Stimulated activated naive B cell treated with anti-CD40 and anti-IgM and Interleukin-4, amounts not matched to agents 10 μg/mL and 1 μg/mL and 100 μg/mL, for 72 hours (primary cell): ENCODE data around the gene WASF2.
"Not testable (repeated sequence)": the region's sequence is repeated elsewhere in the genome, so short reads cannot be mapped to it uniquely, and the experiment has no call there.

ENCODE experiments used
- ATAC-seq, 2 donors: fragments of 150-1000 bp; cut with Tn5 transposase; replicated peaks; 2 replicates each; pipeline ENCODE4 v1.10.0; 2021; ENCODE audit warnings: moderate library complexity in 1 of 2
- DNase-seq: peaks from one replicate; pipeline ENCODE4 v3.0.0; 2021
- H3K27ac Mint-ChIP-seq: one replicate; pipeline ENCODE4 v1.8.0; 2022; ENCODE audit warnings: mild to moderate bottlenecking, mixed read lengths
- H3K27me3 Mint-ChIP-seq, 2 donors: one replicate each; pipeline ENCODE4 v1.8.0; 2022; ENCODE audit warnings: mixed read lengths in 2 of 2
- H3K36me3 Mint-ChIP-seq, 2 donors: one replicate each; pipeline ENCODE4 v1.8.0; 2022; ENCODE audit warnings: mixed read lengths in 2 of 2, mild to moderate bottlenecking in 1 of 2
- H3K4me1 Mint-ChIP-seq, 2 donors: one replicate each; pipeline ENCODE4 v1.8.0; 2022; ENCODE audit warnings: mixed read lengths in 2 of 2, mild to moderate bottlenecking in 1 of 2
- H3K4me3 Mint-ChIP-seq, 2 donors: one replicate each; pipeline ENCODE4 v1.8.0; 2022; ENCODE audit warnings: mild to moderate bottlenecking in 2 of 2, mixed read lengths in 2 of 2, moderate library complexity in 1 of 2
- H3K9me3 Mint-ChIP-seq, 2 donors: one replicate each; pipeline ENCODE4 v1.8.0; 2022; ENCODE audit warnings: mixed read lengths in 2 of 2, mild to moderate bottlenecking in 1 of 2

The WASF2 gene

DNA sequence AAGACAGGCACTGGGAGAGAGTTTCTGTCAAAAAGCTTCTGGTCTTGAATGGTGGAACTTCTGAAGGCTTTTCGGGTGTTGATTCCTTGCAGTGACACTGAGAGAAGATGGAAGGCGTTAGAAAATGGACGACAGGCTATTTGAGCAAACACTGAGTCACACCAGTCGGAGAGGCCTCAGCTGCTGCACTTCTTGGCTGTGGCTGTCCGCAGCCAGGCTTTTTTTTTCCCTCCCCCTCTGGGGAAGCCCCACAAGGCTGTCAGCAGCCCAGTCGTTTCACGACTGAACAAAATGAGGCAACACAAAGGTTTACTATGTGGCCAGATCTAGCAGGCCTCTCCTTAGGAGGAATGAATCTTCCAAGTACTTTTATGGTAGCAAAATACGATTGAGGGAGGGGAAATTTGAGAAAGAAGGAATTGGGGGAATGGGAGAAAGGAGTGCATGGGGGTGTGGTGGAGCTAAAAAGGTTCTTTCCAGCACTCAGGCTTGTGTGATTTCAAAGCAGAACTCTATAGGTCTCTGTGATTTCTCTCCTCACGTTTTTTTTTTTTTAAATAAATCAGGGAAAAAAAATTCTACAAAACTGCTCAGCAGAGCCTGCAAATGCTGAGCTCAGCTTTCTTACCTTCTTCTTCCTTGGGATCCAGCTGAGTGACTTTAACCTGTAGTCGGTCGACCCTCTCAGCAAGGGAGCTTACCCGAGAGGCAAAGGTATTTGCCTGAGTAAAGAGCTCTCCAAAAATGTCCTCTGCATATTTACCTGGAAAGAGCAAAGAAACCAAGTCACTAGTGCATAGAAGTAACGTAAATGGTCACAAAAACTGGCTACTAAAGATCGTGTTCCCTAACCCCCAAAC lies 71.4 kb downstream of the WASF2 start:
- Mint-ChIP-seq H3K9me3 (no peaks in the 10 kb centered on the region), H3K4me3 (peak overlapping the region in 1 of 2 donors; percentile 55), H3K27me3 (no peaks in the 10 kb centered on the region), H3K4me1 (peaks cover 26 to 47% of the 10 kb centered on the region in 2 donors), H3K27ac (peak overlapping the region; percentile 5), H3K36me3 (peaks cover 36 to 48% of the 10 kb centered on the region in 2 donors)
- ATAC-seq (peak; percentile 70 to 87), DNase-seq (peak; percentile 62)

DNA sequence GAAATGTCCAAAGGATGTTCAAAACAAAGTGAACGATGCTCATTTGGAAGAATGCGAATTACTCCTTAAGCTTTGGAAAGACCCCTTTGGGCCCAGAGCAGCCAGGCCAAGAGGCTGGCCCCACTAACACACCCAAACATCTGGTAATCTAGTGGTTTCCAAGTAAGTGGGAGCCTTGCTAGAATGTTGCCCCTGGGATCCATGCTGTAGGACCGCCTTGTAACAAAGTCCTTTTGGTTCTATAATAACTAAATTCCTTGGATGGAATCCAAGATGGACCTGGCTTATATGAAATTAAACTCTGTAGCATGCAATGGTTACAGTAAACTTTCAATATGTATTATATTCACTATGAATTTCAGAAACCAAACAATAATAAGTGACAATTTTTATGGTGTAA lies 72.3 kb downstream of the WASF2 start:
- peak overlapping the region; percentile 5 for H3K27ac Mint-ChIP-seq
- no peaks in the 10 kb centered on the region for H3K9me3 Mint-ChIP-seq
- H3K27me3 Mint-ChIP-seq = no peaks in the 10 kb centered on the region
- peaks cover 26 to 47% of the 10 kb centered on the region in 2 donors for H3K4me1 Mint-ChIP-seq
- no peak overlapping the region for H3K4me3 Mint-ChIP-seq
- ATAC-seq = no peak
- DNase-seq = no peak
- H3K36me3 Mint-ChIP-seq = peaks cover 36 to 53% of the 10 kb centered on the region in 2 donors

DNA sequence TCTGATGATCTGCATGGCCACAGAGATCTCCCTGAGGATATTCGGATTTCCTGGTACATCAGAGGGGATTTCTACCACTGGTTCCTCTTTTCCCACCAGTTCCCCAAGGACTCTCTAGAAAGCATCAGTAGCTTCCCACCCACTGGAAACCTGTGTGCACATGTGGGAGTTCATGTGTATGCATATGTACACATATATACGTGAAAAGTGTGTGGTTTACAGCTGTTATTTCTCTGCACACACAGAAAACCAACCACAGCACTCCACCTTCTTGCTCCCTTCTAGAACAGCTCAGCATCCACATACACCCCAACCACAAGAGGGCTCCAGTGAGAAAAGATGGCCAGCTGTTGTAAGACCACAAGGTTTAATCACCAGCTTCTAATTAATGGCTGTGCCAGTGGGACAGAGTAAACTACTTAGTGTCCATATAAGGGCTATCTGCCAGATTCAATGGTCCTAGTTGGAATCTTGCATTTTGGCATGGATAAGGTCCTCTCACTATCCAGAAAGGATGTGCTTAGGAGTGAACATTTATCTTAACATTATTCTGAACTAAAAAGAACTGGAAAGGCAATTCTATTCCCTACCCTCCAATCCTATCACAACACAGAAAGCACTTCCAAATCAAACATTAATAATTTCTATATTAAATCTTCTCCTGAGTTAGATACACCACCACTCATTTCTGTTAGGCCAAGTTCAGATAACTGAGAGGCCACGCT lies 73.4 kb downstream of the WASF2 start:
- no peaks in the 10 kb centered on the region for H3K9me3 Mint-ChIP-seq
- peaks cover 20 to 42% of the 10 kb centered on the region in 2 donors for H3K4me1 Mint-ChIP-seq
- DNase-seq = peak; percentile 56
- no peaks in the 10 kb centered on the region for H3K27me3 Mint-ChIP-seq
- peaks cover 34 to 51% of the 10 kb centered on the region in 2 donors for H3K36me3 Mint-ChIP-seq
- peak overlapping the region; percentile 86 for H3K27ac Mint-ChIP-seq
- peak; percentile 76 to 87 for ATAC-seq
- no peak overlapping the region for H3K4me3 Mint-ChIP-seq

DNA sequence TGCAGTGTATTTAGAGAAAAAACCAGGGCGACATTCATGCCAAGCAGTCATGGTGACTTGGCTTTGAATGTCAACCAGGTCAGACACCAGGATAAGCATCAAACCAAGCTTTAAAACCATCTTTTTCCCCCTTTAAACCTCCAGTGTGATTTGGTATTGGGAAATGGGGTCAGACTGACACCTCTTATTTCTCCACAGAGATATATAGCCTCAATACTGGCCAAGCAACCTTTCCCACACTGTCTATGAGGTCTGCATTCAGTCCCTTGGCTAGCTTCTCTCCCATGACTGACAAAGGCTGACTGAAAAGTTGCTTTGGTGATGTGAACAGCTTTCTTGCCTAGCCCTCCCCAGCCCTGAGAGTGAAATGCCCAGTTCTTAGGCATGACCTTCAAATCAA lies 75.9 kb downstream of the WASF2 start:
- no peak for ATAC-seq
- DNase-seq = no peak
- no peak overlapping the region for H3K4me3 Mint-ChIP-seq
- H3K27me3 Mint-ChIP-seq = no peaks in the 10 kb centered on the region
- H3K36me3 Mint-ChIP-seq = peaks cover 41 to 64% of the 10 kb centered on the region in 2 donors
- H3K4me1 Mint-ChIP-seq = peaks cover 27 to 40% of the 10 kb centered on the region in 2 donors
- H3K27ac Mint-ChIP-seq = peak overlapping the region; percentile 47
- no peaks in the 10 kb centered on the region for H3K9me3 Mint-ChIP-seq

DNA sequence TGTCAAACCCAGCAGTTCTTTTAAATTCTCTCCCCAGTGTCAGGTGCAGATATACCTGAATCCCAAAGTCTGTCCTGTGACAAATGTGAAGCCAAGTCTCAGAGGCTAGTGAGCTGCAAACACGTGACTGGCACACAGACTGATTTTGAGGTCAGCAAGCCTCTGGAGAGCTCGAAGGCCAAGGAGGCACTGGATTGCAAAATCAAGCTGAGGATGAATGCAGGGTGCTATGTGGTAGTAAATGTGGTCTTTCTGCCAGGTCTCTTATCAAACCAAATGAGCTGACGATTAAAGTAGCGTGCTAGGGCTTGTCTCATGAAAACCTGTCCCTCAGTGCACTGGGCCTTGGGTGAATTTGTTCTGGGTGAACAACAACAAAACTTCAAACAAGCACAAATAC lies 77.0 kb downstream of the WASF2 start:
- ATAC-seq (no peak), DNase-seq (no peak)
- Mint-ChIP-seq H3K9me3 (no peaks in the 10 kb centered on the region), H3K27me3 (no peaks in the 10 kb centered on the region), H3K36me3 (peaks cover 39 to 67% of the 10 kb centered on the region in 2 donors), H3K4me3 (no peak overlapping the region), H3K27ac (peak overlapping the region; percentile 65), H3K4me1 (peaks cover 22 to 39% of the 10 kb centered on the region in 2 donors)

DNA sequence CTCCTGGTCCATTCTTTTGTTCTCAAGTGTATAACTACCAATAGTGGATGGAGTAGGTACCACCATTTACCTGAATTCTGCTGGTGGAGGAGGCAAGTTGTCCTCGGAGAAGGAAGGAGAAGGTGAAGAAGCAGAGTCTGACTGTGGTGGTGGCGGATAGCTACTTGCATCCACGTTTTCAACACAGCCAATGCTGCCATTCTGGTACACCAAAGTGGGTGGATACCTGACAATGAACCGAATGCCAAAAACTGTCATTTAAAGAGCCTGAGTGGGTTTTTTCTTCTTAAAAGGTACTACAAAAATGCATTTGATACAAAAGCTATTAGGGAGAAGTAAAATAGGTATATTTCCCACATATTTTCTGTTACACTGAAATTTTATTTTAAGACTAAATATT lies 77.5 kb downstream of the WASF2 start:
- DNase-seq (no peak), ATAC-seq (no peak)
- Mint-ChIP-seq H3K9me3 (no peaks in the 10 kb centered on the region), H3K4me3 (no peak overlapping the region), H3K27me3 (no peaks in the 10 kb centered on the region), H3K27ac (peak overlapping the region; percentile 51), H3K36me3 (peaks cover 40 to 69% of the 10 kb centered on the region in 2 donors), H3K4me1 (peaks cover 24 to 39% of the 10 kb centered on the region in 2 donors)

DNA sequence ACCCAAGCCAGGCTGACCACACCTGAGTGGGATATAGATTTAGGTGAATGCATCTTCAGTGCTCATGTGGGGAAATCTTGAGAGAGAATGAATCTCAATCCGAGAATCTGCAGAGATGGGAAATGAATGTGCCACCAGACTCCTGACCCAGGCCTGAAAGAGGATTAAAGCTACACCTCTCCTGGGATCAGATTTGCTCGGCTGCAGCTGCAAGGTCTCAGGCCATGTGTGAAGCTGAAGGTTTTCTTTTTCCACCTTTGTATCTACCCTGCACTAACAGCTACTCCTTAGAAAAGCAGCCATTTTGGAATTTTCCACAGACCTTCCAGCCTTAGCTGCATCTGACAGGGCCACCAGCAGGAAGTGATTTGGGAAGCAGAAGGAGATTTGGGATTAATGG lies 79.3 kb downstream of the WASF2 start:
- no peaks in the 10 kb centered on the region for H3K9me3 Mint-ChIP-seq
- DNase-seq (no peak), ATAC-seq (no peak)
- H3K36me3 Mint-ChIP-seq = peaks cover 36 to 64% of the 10 kb centered on the region in 2 donors
- H3K4me3 Mint-ChIP-seq = no peak overlapping the region
- H3K27me3 Mint-ChIP-seq = no peaks in the 10 kb centered on the region
- no peak overlapping the region for H3K27ac Mint-ChIP-seq
- peaks cover 26 to 38% of the 10 kb centered on the region in 2 donors for H3K4me1 Mint-ChIP-seq

DNA sequence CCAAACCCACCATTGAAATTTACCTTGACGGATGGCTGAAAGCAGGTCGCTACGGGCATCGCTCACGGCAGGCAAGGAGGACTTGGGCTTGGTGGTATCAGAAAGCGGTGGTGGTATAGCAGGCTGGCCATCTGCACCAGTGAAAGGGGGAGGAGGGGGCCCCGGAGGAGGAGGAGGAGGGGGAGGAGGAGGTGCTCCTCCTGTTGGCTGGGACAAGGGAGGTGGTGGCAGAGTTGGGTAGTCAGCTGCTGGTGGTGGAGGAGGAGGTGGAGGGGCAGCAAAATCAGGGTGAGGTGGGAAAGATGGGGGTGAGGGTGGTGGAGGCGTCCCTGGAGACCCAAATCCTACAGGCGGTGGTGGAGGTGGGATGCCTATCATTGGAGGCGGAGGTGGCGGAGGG lies 80.3 kb downstream of the WASF2 start:
- no peak for DNase-seq
- no peak for ATAC-seq
- H3K36me3 Mint-ChIP-seq = peaks cover 31 to 57% of the 10 kb centered on the region in 2 donors
- H3K27ac Mint-ChIP-seq = peak overlapping the region; percentile 65
- H3K4me3 Mint-ChIP-seq = no peak overlapping the region
- H3K4me1 Mint-ChIP-seq = peaks cover 26 to 39% of the 10 kb centered on the region in 2 donors
- no peaks in the 10 kb centered on the region for H3K27me3 Mint-ChIP-seq
- H3K9me3 Mint-ChIP-seq = no peaks in the 10 kb centered on the region

DNA sequence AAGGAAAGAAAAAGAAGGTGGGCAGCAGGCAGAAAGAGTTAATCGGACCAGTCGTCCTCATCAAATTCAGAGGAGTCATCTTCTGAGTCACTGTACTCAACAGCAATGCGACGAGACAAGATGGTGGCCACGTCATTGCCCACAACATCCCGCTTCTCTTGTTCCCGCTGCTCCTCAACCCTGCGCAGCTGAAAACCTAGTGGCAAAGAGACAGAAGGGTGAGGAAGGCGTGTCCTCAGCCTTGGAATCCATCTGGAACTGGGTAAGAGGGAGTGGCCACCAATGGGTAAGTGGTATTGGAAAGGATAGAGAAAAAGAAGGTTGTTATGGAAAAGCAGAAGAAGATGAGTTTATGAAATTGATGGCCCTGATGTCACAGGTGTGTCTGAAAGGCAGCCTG lies 81.8 kb downstream of the WASF2 start:
- H3K36me3 Mint-ChIP-seq = peaks cover 27 to 49% of the 10 kb centered on the region in 2 donors

DNA sequence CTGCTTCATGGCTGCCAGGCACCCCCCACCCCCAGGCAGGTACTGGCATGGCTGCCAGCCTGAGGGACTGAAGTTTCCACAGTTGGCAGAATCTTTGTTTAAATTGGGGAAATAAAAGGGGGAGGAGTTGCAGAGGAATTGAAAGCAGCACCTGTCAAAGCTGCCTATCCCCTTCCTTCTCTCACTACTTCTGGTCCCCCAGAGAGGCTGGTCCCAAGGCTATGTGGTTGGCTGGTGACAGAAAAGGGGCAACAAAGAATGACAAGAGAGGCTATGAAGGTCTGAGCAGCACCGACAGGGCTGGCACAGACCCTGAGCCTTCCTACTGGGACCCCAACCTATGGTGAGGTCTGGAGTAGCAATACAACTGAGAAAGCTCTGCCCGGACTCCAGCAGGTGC lies 83.2 kb downstream of the WASF2 start:
- not testable (repeated sequence) for DNase-seq, H3K9me3 Mint-ChIP-seq, H3K4me3 Mint-ChIP-seq, H3K27me3 Mint-ChIP-seq
- peak; percentile 21 to 40 for ATAC-seq
- Mint-ChIP-seq H3K4me1 (peaks cover 43 to 65% of the 10 kb centered on the region in 2 donors), H3K27ac (peak overlapping the region; percentile 75), H3K36me3 (peaks cover 25 to 41% of the 10 kb centered on the region in 2 donors)

More for the DNA sequence above, 81.8 kb downstream of the WASF2 start:
- Mint-ChIP-seq H3K4me3 (no peak overlapping the region), H3K9me3 (no peaks in the 10 kb centered on the region), H3K4me1 (peaks cover 37 to 54% of the 10 kb centered on the region in 2 donors), H3K27ac (peak overlapping the region; percentile 60), H3K27me3 (no peaks in the 10 kb centered on the region)
- ATAC-seq (no peak), DNase-seq (no peak)

DNA sequence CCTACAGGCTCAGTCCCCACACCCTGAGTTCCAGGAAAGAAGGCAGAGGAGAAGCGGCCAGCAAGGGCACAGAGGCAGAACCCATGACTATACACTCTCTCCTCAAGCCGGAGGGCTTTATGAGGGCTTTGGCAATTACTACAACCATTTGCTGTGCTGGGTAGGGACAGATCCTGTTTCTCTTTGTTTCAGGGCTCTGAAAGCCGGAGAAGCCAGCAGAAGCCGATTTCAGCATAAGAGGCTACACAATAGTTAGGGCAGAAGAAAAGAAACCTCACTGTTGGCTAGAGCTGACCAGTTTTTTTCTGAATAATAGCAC lies 83.6 kb downstream of the WASF2 start:
- Mint-ChIP-seq H3K27me3 (no peaks in the 10 kb centered on the region), H3K4me3 (no peak overlapping the region), H3K9me3 (no peaks in the 10 kb centered on the region), H3K36me3 (peaks cover 23 to 39% of the 10 kb centered on the region in 2 donors), H3K4me1 (peaks cover 44 to 67% of the 10 kb centered on the region in 2 donors), H3K27ac (peak overlapping the region; percentile 75)
- ATAC-seq (no peak), DNase-seq (no peak)

DNA sequence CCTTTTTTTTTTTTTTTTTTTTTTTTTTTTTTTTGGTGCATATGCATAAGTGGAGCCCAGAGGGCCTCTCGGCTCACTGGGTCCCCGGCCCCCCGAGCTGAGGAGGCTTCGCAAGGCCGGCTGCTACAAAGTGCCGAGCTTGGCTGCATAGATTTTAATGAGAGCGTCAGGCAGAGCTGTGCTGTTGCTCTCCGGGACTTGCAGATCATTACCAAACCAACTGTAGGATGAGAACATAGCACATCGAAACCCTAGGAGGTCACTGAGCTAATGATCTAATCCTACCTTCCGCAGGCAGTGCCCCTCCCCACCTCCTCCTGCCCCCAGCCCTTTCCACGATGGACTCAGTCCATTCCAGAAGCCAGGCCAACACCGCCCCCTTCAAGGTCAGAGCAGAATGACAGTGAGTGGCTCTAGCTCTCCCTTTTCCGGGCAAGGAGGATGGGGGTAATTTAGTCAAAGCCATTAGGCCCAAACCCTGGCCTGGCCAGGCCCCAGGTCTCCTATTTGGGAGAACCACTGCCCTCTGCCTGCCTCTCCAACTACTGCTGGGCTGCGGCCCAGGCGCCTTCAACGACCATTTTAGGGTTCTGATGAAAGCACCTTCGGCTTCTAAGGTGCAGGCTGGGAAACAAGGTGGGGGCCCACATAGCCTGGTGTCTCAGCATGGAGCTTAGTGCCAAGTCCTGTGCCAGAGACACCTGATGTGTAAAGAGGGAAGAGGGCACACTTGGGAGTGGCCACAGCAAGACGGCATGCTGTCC lies 84.2 kb downstream of the WASF2 start:
- not testable (repeated sequence) for DNase-seq, H3K9me3 Mint-ChIP-seq, H3K27me3 Mint-ChIP-seq, ATAC-seq, H3K4me3 Mint-ChIP-seq
- H3K27ac Mint-ChIP-seq = peak overlapping the region; percentile 75
- H3K4me1 Mint-ChIP-seq = peaks cover 41 to 65% of the 10 kb centered on the region in 2 donors
- peaks cover 21 to 34% of the 10 kb centered on the region in 2 donors for H3K36me3 Mint-ChIP-seq

DNA sequence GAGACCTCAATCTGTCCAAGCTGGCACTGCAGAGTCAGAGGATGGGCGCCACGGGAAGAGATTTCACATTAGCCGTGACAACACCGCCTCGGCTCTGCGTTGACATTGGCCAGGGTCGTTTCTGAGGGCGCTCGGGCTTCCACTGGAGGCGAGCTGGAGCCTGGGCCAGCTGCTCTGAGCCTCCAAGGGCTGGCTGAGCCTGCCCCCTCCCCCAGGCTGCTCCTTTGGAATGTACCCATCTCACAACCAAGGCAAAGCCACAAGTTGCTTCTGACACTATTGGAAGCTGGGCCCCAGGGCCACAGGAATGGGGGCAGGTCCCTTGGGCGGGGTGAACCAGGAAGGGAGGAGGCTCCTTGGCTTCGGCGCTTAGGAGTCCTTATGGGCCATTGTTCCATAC lies 84.9 kb downstream of the WASF2 start:
- DNase-seq (no peak), ATAC-seq (no peak)
- no peak overlapping the region for H3K4me3 Mint-ChIP-seq
- no peaks in the 10 kb centered on the region for H3K9me3 Mint-ChIP-seq
- peak overlapping the region; percentile 25 for H3K27ac Mint-ChIP-seq
- no peaks in the 10 kb centered on the region for H3K27me3 Mint-ChIP-seq
- peaks cover 21 to 28% of the 10 kb centered on the region in 2 donors for H3K36me3 Mint-ChIP-seq
- peaks cover 47 to 65% of the 10 kb centered on the region in 2 donors for H3K4me1 Mint-ChIP-seq

DNA sequence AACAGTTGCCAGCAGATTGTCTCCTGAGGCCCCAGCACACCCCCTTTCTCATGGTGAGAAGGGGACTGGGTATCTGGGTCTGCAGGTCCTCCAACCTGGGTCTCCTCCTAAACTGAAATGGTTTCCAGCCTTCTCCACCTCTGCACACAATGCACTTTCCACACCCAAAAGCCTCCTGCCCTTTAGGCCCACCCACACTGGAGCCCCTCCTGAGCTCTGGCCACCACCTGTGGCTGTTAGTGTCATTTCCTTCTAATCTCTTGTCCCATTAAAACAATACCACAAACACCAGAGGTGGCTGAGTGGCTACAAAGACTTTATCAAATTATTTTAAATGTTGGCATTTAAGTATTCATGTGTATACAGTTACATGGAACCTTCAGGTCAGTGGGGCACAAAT lies 86.0 kb downstream of the WASF2 start:
- H3K9me3 Mint-ChIP-seq = no peaks in the 10 kb centered on the region
- no peaks in the 10 kb centered on the region for H3K27me3 Mint-ChIP-seq
- peaks cover 18 to 28% of the 10 kb centered on the region in 2 donors for H3K36me3 Mint-ChIP-seq
- peak overlapping the region; percentile 92 for H3K27ac Mint-ChIP-seq
- peaks cover 47 to 66% of the 10 kb centered on the region in 2 donors for H3K4me1 Mint-ChIP-seq
- peak overlapping the region; percentile 68 to 70 for H3K4me3 Mint-ChIP-seq
- ATAC-seq (peak in 1 of 2 donors; percentile 15), DNase-seq (no peak)
